Retinal pigment epithelial cell (primary cell): ENCODE results near the gene ZNF80.

Experiments
- DNase-seq: peaks from one replicate; pipeline ENCODE4 v3.0.0-alpha.2; 2010; ENCODE audit warnings: low read depth
- H3K4me3 ChIP-seq: 2 replicates; pipeline ENCODE4 v1.5.1; 2011; ENCODE audit warnings: mild to moderate bottlenecking, low read length, control low read depth, moderate library complexity
- CTCF ChIP-seq: conservative IDR thresholded peaks from 2 replicates; pipeline ENCODE4 v1.5.1; 2011; ENCODE audit warnings: low read depth, low read length, control low read depth, inconsistent platforms

Gene ZNF80

GRCh38 chr3:114219741-114220140 lies 17.6 kb downstream of the ZNF80 start:
- H3K4me3 ChIP-seq = no peak overlapping the region
- TF ChIP-seq CTCF = no peak
- DNase-seq = no peak

GRCh38 chr3:114218578-114219185 lies 18.7 kb downstream of the ZNF80 start:
- no peak for TF ChIP-seq CTCF
- H3K4me3 ChIP-seq = no peak overlapping the region
- DNase-seq = no peak

- no peak for TF ChIP-seq CTCF
- H3K4me3 ChIP-seq = no peak overlapping the region
- no peak for DNase-seq
Observed at GRCh38 chr3:114218006-114218405, 19.4 kb downstream of the ZNF80 start.

- no peak overlapping the region for H3K4me3 ChIP-seq
- DNase-seq = no peak
- TF ChIP-seq CTCF = no peak
Observed at GRCh38 chr3:114217266-114217665, 20.1 kb downstream of the ZNF80 start.

GRCh38 chr3:114216186-114216970 lies 21.0 kb downstream of the ZNF80 start:
- no peak for TF ChIP-seq CTCF
- no peak overlapping the region for H3K4me3 ChIP-seq
- DNase-seq = no peak

GRCh38 chr3:114214542-114215341 lies 22.6 kb downstream of the ZNF80 start:
- no peak for TF ChIP-seq CTCF
- no peak for DNase-seq
- no peak overlapping the region for H3K4me3 ChIP-seq
